HL-60 (cell line): ENCODE results near the gene ANKRD11.

Experiments
- DNase-seq, 2 experiments: peaks; one replicate each; pipeline ENCODE4 v3.0.0-alpha.2; 2010 to 2020; ENCODE audit warnings: low read depth in 1 of 2, low spot score in 1 of 2
- H3K27ac ChIP-seq: fragments of 250-450 bp; sonication (Bioruptor Pico); replicated peaks from 2 replicates; pipeline ENCODE4 v1.5.1; 2020; ENCODE audit warnings: mild to moderate bottlenecking, moderate library complexity
- H3K27me3 ChIP-seq: fragments of 250-450 bp; sonication (Bioruptor Pico); 2 replicates; pipeline ENCODE4 v1.5.1; 2021; ENCODE audit warnings: mild to moderate bottlenecking, moderate library complexity; ENCODE audit not compliant: insufficient read depth, poor library complexity, severe bottlenecking
- H3K4me3 ChIP-seq: replicated peaks from 2 replicates; pipeline ENCODE4 v1.5.1; 2011; ENCODE audit warnings: mild to moderate bottlenecking, control low read depth, low read length; ENCODE audit not compliant: insufficient read depth
- GABPA ChIP-seq: IDR thresholded peaks from 2 replicates; pipeline ENCODE4 v1.6.1; 2012; ENCODE audit warnings: low read depth
- POLR2AphosphoS5 ChIP-seq: IDR thresholded peaks from 2 replicates; pipeline ENCODE4 v1.6.1; 2012; ENCODE audit warnings: low read depth
- REST ChIP-seq: IDR thresholded peaks from 2 replicates; pipeline ENCODE4 v1.6.1; 2012; ENCODE audit warnings: low read depth; ENCODE audit not compliant: insufficient replicate concordance
- SPI1 ChIP-seq: IDR thresholded peaks from 2 replicates; pipeline ENCODE4 v1.6.1; 2012; ENCODE audit warnings: low read depth, mild to moderate bottlenecking, borderline replicate concordance
- TF ChIP-seq, protein P1 (sequence below): IDR thresholded peaks from one replicate; pipeline ENCODE4 v1.5.1; 2011; ENCODE audit warnings: low read length, control low read depth, inconsistent platforms; ENCODE audit not compliant: insufficient read depth

Gene ANKRD11

DNA sequence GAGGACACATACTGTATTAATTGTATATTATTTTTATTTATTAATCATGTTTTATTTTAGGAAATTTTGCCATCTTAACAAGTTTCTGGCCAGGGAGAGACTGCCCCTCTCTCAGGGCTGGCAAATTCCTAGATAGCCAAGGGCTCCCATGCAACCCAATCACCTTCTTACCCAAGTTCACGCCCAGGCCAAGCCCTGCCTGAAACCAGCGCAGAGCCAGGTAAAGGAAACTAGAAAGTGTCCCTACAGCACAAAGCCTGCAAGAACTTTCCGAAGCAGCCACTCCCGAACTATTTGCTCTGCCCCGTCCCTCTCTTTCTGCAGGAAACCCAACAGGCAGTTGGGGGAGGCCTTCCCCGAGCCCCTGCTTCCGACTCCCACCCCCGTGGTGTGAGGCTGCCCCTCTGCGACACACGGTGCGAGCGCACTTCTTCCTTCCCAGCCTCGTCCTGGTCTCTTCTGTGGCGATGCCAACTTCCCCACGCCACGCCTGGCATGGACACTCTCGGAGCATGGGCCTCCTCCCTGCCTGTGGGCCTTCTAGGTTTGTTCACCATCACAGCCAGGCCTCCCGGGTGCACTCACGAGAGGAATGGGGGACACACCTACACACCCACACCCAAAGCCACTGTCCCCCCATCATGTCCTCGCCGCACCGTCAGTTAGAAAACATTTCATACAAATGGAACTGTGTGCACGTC is 172.5 kb downstream of the ANKRD11 start:
- Histone ChIP-seq H3K4me3 (no peak overlapping the region), H3K27me3 (no peaks in the 10 kb centered on the region), H3K27ac (no peak overlapping the region)
- DNase-seq, result no peak
- no peak for TF ChIP-seq GABPA
- no peak for TF ChIP-seq POLR2AphosphoS5
- TF ChIP-seq, protein P1, sequence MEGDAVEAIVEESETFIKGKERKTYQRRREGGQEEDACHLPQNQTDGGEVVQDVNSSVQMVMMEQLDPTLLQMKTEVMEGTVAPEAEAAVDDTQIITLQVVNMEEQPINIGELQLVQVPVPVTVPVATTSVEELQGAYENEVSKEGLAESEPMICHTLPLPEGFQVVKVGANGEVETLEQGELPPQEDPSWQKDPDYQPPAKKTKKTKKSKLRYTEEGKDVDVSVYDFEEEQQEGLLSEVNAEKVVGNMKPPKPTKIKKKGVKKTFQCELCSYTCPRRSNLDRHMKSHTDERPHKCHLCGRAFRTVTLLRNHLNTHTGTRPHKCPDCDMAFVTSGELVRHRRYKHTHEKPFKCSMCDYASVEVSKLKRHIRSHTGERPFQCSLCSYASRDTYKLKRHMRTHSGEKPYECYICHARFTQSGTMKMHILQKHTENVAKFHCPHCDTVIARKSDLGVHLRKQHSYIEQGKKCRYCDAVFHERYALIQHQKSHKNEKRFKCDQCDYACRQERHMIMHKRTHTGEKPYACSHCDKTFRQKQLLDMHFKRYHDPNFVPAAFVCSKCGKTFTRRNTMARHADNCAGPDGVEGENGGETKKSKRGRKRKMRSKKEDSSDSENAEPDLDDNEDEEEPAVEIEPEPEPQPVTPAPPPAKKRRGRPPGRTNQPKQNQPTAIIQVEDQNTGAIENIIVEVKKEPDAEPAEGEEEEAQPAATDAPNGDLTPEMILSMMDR, result no peak
- TF ChIP-seq REST, result no peak
- TF ChIP-seq SPI1, result no peak

GRCh38 chr16:89317101-89317671 is 173.2 kb downstream of the ANKRD11 start:
- no peak for TF ChIP-seq SPI1
- no peak for TF ChIP-seq POLR2AphosphoS5
- no peak for TF ChIP-seq REST
- TF ChIP-seq GABPA, result no peak
- Histone ChIP-seq H3K27ac (no peak overlapping the region), H3K27me3 (no peaks in the 10 kb centered on the region), H3K4me3 (no peak overlapping the region)
- DNase-seq, result no peak

DNA sequence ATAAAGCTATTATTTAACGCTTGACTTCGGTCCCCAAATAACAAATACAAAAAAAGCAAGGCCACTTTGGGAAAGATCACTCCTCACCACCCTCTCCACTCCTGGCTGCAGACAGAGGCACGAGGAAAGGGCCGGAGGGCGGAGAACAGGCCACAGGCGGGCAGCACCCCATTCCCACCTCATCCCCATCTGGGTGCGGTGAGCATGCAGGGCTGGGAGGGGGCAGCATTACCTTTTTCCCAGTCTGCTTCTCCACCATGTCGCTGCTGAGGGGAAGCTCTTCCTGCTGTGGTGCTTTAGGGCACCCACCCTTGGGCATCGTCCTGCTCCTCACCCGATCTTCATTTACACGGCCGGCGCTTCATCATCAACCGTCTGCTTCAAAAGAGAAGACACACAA is 173.7 kb downstream of the ANKRD11 start:
- DNase-seq, result no peak
- Histone ChIP-seq H3K27ac (no peak overlapping the region), H3K27me3 (no peaks in the 10 kb centered on the region), H3K4me3 (no peak overlapping the region)
- TF ChIP-seq GABPA, result no peak
- TF ChIP-seq SPI1, result no peak
- no peak for TF ChIP-seq POLR2AphosphoS5
- TF ChIP-seq, protein P1, result no peak
- no peak for TF ChIP-seq REST
